HG02642 (cell line): ENCODE data around the gene SMC6.

Source experiments
- ATAC-seq: cut with Tn5 transposase; IDR thresholded peaks from one replicate; pipeline ENCODE4 v1.9.1; 2021; ENCODE audit warnings: mild to moderate bottlenecking; ENCODE audit not compliant: unreplicated experiment, poor library complexity

Gene SMC6

DNA sequence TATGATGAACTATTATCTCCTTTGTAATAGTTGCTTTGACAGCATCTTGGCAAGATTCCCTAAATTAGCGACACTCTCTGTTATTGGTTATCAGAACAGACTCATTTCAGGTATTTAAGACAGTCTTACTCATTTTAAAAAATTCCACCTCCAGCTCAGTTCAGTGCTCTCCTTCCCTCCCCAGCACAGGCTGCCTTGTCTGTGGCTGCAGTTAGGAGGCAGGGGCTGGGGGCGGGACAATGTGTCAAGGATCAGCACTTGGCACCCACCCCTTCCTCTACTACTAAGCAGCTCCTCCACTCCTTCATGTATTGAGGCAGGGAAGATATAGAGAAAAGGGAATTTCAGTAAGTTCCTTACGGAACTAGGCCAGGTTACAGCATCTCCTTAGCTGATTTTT, 128.2 kb downstream of the SMC6 start:
- ATAC-seq = no peak

- ATAC-seq = no peak
These were observed 131.8 kb downstream of the SMC6 start for GRCh38 chr2:17621781-17622180.

- no peak for ATAC-seq
These were observed 132.8 kb downstream of the SMC6 start for GRCh38 chr2:17620841-17621240.

GRCh38 chr2:17620280-17620679, 133.3 kb downstream of the SMC6 start:
- ATAC-seq = no peak

GRCh38 chr2:17617955-17618354, 135.7 kb downstream of the SMC6 start:
- ATAC-seq = no peak

DNA sequence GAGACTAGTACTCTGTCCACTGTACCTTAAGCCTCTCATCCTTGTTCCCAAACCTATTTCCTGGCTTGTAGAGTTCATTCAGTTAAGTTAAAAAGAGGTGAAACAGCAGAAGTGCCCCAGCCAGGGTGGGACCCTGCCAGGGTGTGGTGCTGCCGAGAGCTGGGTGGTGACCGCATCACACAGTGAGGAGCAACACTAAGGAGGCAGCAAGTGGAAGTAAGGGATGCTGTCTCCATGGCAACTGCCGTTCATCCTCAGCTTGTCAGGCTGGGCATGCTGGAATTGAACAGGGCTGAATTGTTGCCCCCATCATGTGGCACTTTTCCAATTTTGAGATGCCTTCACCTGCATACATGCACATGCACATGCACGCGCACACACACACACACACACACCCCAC, 136.1 kb downstream of the SMC6 start:
- no peak for ATAC-seq

GRCh38 chr2:17616405-17616804, 137.2 kb downstream of the SMC6 start:
- no peak for ATAC-seq

DNA sequence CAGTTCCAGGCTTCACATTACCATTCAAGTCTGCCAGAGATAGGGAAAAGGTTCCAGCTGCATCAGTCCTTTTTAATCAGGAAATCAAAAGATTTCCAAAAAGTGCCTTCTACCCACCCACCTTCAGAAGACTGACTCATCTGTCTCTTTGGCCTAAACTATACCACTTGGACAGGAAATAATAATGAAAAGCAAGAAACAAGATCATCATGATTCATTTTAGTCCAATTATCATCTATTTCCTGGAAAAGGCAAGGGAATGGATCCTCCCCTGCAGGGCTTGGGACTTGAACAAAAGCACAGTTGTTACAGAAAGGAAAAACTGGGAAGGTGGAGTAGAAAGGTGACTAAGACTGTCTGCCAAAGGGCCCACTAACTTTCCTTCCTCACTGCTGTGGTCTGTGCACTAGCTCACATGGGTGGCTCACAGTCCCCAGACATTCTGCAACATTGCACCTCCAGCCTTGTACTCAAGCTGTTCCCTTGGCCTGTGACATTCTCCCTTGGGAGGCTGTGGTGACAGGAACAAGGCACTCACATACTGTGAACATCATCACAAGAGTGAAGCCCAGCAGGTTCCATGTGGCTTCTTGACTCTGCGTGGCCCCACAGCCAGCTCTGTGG, 137.8 kb downstream of the SMC6 start:
- ATAC-seq = no peak

GRCh38 chr2:17615147-17615546, 138.5 kb downstream of the SMC6 start:
- ATAC-seq = no peak

GRCh38 chr2:17614174-17614930, 139.3 kb downstream of the SMC6 start:
- ATAC-seq = no peak
